Measurements from ENCODE around the gene APC2.

APC2 gene

DNA sequence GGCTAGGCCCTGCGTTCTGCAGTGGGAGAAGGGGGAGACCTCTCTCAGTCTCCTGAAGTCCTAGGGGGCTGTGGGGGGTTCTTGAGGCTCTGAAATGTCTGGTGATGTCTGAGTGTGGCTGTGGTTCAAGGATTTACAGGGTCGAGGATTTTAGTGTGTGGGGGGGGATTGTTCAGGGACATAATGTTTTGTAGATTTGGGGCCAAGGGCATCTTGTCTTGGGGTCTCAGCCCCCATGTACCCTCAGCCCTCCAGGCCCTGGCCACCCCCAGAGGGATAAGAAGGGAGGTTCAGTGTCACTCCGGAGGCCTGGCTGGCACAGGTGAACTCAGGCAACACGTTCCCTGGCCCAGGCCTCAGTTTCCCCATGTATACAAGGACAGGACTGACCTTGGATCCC, 2.4 kb upstream of the APC2 start:
- no peak for DNase-seq

DNA sequence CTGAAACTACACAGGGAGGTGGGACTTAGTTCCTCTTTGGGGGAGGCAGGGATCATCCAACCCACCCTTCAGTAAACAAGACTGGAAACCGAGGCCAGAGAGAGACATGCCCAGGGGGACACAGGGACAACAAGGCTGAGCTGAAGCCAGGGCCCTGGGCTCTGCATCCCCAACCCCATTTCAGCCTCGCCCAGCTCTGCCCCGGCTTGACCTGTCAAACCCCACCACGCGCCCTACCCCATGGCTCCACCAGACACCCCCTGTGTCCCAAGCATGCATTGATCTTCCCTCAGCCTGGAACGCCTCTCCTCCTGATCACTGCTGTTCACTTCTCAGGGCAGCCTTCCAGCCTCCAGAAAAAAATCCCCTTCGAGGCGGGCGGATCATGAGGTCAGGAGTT, 2.0 kb upstream of the APC2 start:
- no peak for DNase-seq

DNA sequence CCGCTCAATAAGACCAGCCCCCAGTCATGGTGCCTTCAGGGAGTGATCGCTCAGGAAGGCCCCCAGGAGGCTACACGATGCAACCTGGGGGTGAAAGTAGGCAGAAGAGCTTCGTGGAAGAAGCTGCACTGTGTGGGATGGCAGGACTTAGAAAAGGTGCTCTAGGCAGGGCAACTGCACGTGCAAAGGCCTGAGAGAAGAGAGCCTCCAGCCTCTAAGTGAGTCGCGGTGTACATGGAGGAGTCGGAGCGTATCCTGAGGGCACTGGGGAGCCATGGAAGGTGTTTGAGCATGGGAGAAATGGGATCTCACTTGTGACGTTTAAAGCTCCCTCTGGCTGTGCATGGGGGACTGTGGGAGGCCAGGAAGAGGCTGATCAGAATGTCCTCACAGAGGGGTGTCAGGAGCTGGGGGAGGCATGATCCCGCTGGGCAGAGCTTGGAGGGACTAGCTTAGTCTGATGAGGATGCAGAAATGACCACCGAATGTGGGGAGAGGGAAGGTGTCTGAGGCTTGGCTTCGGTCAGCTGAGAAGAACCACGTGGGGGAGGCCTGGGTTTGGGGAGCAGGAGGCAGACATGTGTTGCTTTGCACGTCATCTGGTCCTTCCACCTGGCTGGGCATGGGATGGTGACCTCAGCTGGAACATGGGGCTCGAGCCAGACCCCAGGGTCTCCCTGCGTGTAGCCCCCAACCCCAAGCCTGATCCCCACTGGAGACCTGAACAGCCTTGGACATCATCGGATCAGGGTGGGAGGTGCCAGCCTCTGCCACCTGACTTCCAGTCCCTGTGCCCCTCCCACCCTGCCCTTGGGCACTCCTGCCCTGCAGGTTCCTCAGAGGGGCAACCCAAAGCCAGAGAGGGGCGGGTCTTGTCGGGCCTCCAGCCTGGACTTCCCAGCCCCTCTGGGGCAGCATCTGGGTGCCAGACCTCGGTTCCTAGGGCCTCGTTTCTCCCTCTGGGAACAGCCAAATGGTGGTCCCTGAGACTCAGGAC, 1.1 kb downstream of the APC2 start:
- DNase-seq: no peak

DNA sequence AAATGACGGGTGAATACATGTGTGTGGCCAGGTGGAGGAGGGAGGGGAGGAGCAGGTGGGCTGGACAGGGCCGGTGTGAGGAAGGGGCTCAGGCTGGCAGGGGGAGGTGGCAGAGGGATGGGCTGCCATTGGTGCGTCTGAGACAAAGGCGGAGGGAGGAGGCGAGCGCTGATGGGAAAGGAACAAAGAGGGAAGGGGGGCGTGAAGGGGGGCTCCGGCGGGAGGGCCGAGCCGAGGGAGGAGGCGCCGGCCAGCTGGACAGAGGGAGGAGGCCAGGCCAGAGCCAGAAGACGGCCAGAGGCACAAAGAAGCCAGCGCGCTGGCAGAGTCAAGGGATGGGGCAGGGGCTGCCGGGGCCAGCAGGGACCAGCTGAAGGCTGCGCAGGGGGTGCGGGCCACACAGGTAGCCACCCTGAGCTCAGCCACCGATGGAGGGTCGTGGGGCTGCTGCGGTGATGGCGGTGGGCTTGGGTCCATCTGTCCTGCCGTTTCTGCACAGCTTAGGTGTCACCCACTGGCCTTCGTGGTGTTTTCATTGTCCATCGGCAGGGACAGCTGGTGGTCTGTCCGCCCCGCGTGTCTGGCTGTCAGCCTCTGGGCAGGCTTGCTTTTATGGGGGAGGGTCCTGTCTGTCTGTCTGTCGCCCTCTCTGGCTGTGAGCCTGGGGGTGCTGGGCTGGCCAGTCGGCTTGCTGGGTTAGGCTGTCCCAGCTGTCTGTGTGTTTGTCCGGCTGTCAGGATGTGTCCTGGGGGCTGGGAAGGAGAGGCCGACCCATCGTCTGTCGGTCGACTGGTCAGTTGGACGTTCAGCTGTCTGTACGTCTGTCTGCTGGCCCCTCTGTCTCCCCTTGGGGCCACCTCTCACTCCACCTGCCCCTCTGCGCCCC, 2.2 kb downstream of the APC2 start:
- no peak for DNase-seq

DNA sequence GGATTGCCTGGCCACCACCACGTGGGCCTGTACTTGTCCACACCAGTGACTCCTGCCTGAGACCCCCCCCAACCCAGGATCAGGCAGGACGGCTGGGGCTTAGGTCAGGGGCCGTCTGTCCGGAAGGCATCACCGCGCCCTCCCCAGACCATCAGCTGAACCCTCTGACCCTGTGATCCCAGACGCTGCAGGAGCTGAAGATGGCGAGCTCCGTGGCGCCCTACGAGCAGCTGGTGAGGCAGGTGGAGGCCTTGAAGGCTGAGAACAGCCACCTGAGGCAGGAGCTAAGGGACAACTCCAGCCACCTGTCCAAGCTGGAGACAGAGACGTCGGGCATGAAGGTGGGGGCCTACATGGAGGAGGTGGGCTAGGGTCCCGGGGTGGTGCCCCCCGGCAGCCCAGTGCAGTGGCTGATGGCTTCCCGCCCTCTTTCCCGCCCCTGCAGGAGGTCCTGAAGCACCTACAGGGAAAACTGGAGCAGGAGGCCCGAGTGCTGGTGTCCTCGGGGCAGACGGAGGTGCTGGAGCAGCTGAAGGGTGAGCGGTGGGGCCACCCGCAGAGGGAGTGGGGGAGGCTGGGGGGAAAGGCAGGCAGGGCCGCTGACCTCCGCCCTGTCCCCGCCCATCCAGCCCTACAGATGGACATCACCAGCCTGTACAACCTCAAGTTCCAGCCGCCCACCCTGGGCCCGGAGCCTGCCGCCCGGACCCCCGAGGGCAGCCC, 3.0 kb downstream of the APC2 start:
- DNase-seq: no peak

DNA sequence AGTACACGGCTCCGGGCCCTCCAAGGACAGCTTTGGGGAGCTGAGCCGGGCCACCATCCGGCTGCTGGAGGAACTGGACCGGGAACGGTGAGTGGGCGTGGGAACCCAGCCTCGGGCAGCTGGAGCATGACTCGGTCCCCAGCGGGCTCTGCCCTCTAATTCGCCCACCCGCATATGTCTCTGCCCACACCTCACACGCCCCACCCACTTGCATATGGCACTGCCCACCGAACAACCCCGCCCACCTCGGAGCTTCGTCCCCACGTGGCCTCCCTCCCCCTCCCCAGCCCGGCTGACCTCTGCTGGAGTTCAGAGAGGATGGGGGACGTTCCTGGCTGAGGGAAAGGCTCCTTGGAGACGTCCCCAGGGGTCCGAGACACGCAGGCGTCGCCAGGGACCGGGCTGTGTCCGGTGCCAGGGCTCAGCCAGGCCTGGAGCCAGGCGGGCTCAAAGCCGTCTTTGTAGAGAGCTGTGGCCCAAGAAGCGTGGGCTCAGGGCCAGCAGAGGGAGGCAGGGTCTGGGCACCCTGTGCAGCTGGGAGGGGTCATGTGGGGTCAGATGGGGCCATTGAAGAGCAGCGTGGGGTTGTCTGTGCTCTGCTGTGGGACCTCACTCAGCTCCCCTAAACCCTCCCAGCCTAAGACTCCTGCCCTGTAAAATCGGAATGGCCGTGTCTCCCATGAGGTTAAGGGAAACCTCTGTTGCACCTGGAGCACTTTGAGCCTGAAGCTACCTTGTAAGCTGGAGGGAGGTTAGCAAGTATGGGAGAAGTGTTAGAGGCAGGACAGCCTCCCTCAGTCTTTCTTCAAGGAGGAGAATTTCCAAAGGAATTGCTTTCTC, 3.8 kb downstream of the APC2 start:
- DNase-seq: peak; percentile 66 to 74 (median 73)

DNA sequence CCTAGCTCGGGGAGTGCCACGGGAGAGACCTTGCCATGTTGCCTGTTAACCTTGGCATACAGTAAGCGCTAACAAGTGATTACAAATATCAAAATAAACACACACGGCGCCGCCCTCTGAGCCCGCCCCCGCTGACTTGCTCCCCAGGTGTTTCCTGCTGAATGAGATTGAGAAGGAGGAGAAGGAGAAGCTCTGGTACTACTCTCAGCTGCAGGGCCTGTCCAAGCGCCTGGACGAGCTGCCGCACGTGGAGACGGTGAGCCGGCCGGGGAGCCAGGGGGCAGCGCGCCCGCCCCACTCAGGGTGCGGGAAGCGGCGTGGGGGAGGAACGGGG, 5.0 kb downstream of the APC2 start:
- DNase-seq: no peak

DNA sequence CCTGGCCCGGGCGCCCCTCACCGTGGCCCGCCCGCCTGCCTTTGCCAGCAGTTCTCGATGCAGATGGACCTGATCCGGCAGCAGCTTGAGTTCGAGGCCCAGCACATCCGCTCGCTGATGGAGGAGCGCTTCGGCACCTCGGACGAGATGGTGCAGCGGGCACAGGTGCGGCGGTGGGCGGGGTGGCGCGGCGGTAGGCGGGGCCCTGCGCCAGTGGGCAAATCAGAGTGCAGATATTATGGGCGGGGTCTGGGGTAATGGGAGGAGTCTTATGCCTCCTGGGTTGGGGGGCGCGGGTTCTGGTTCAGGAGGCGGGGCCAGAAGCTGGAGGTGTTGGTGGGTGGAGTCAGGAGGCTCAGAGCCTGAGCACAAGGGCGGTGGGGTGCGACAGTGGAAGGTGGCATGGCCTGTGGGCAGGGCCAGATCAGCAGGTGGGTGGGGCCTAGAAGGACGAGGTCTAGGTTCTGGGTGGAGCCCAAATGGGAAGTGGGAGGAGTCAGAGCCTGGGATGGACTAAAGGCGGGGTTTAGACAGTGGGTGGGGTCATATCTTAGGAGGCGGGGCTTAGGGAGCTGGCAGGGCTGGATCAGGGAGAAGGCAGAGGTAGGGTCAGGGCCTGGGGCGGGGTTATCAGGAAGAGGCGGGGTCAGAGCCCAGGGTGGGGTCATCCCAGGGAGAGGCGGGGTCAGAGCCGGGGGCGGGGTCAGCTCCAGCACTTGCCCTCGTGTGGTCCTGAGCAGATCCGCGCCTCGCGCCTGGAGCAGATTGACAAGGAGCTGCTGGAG, 5.6 kb downstream of the APC2 start:
- peak; percentile 74 to 83 (median 77) for DNase-seq

DNA sequence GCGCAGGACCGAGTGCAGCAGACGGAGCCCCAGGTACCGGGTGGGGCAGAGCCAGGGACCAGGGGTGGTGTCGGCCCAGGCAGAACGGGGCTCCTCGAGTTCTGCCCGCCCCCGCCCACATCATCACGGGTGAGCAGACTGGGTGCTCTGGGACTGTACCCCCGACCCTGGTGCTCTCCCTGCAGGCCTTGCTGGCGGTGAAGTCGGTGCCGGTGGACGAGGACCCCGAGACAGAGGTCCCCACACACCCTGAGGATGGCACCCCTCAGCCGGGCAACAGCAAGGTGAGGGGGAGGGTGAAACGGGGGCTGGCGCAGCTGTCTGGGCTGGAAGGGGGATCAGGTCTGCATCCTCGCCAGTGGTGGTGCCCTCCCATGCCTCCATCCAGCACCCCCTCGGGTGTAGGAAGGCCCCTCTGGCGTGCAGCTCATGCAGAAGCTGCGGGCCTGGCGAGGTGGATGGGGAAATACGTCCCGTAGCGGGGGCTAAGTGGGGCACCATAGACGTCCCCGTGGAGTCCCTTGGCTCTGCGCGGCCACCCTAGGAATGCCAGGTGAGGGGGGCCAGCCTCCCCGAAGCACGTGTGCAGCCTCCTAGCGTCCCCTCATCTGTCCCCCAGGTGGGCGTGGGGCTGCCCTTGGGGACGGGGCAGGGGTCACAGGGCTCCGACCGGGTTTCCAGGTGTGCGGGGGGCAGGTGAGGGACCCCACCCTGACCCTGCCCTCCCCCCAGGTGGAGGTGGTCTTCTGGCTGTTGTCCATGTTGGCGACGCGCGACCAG, 6.4 kb downstream of the APC2 start:
- DNase-seq: no peak

DNA sequence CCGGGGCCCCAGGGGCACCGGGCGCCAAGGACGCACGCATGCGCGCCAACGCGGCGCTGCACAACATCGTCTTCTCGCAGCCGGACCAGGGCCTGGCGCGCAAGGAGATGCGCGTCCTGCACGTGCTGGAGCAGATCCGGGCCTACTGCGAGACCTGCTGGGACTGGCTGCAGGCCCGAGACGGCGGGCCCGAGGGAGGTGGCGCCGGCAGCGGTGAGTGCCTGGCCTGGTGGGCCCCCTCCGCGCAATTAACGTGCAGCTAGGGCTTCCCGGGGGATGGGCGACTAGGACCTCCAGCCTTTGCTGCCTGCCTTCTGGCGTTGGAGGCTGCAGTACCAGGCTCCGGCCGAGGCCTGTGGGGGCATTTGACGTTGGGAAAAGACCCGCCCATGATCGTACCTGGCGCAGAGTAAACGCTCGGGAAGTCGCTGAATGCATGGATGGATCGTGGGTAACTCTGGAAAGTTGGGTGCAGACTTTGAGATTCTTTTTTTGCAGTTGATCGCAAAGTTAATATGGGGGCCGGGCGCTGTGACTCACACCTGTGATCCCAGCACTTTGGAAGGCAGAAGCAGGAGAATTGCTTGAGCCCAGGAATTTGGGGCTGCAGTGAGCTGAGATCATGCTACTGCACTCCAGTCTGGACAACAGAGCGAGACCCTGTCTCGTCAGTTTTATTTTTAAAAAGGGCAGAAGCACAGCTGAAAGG, 7.3 kb downstream of the APC2 start:
- DNase-seq: no peak

DNA sequence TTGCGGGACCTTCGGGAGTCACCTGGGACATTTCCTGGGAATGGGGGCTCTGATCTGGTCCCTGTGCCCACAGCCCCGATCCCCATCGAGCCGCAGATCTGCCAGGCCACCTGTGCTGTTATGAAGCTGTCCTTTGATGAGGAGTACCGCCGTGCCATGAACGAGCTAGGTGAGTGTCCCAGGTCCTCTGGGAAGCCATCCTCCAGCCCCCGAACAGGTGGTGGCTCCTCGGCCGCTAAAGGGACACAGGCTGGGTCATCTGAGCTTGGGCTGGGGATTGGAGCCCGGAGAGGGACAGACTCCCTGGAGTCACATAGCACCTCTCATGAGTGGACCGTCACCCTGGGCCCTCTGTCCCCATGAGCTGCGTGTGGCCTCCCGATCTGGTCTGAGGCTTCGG, 8.0 kb downstream of the APC2 start:
- DNase-seq: no peak

DNA sequence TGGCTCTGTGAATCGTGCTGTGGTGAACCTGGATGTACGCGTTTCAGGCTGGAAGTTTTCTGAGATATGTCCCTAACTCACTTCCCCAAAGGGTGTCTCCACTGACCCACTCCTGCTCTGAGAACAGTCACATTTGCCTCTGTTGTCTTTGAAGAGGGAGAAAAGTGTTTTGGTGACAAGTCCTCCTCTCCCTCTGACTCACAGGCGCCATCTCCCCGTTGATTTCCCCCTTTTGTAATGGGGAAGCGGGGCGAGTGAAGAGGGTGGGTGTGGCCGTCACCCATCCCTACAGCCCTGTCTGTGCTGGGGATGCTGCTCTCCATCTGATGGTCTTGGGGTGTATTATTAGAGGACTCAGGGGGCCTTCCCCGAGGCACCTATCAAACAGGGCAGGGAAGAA, 9.6 kb downstream of the APC2 start:
- DNase-seq: peak; percentile 86 to 89 (median 89)

DNA sequence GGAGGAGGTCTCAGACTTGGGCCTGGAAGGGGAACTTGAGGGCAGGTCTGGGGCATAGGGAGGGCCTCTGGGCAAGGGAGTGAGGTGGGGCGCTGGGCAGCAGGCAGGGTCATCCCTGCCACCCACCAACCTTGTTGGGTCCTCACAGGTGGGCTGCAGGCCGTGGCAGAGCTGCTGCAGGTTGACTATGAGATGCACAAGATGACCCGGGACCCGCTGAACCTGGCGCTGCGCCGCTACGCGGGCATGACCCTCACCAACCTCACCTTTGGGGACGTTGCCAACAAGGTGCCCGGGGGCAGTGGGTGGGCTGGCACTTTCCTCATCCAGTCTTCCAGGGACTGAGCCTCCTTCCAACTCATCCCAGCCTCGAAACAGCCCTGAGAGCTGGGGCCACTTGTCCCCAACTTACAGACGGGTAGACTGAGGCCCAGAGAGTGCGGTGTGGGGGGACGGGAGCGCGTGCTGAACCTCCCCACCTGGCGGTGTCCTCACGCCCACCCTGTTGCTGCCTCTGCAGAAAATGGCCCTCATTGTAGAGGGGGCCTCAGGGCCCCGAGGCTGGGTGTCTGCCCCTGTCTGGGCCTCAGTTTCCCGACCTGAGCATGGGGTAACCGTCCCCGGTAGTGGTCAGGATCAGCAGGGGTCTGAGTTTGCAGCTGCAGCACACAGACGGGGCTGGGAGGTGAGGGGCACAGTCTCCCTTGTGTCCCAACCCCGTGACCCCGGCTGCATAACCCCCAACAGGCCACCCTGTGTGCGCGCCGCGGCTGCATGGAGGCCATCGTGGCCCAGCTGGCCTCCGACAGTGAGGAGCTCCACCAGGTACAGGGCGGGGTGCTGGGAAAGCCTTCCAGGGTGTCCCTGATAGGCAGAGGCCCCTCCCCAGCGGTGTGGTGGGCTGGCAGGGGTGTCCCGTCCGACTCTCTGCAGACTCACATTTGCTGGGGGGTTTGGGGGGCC, 10.4 kb downstream of the APC2 start:
- no peak for DNase-seq

DNA sequence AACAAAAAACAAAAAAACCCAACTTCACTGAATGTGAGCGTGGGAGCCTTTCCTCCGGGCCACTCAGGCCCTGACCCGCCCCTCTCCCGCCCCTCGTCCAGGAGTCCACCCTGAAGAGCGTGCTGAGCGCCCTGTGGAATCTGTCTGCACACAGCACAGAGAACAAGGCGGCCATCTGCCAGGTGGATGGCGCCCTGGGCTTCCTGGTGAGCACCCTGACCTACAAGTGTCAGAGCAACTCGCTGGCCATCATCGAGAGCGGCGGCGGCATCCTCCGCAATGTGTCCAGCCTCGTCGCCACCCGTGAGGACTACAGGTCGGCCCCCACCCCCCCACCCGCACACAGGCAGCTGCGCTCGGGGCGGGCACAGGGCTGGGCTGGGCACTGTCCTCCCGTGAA, 11.9 kb downstream of the APC2 start:
- no peak for DNase-seq

DNA sequence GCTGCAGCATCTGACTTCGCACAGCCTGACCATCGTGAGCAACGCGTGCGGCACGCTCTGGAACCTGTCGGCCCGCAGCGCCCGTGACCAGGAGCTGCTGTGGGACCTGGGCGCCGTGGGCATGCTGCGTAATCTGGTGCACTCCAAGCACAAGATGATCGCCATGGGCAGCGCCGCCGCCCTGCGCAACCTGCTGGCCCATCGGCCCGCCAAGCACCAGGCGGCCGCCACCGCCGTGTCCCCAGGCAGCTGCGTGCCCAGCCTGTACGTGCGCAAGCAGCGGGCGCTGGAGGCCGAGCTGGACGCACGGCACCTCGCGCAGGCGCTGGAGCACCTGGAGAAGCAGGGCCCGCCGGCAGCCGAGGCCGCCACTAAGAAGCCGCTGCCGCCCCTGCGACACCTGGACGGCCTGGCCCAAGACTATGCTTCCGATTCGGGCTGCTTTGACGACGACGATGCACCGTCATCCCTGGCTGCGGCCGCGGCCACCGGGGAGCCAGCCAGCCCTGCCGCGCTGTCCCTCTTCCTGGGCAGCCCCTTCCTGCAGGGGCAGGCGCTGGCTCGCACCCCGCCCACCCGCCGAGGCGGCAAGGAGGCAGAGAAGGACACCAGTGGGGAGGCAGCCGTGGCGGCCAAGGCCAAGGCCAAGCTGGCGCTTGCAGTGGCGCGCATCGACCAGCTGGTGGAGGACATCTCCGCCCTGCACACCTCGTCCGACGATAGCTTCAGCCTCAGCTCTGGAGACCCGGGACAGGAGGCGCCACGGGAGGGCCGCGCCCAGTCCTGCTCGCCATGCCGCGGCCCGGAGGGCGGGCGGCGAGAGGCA, 15.5 kb downstream of the APC2 start:
- DNase-seq: peak; percentile 54 to 75 (median 61)

DNA sequence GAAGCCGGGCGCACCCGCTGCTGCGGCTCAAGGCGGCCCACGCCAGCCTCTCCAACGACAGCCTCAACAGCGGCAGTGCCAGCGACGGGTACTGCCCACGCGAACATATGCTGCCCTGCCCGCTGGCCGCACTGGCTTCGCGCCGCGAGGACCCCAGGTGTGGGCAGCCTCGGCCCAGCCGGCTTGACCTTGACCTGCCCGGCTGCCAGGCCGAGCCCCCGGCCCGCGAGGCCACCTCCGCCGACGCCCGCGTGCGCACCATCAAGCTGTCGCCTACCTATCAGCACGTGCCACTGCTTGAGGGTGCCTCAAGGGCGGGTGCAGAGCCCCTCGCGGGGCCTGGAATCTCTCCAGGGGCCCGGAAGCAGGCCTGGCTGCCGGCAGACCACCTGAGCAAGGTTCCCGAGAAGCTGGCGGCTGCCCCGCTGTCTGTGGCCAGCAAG, 16.1 kb downstream of the APC2 start:
- no peak for DNase-seq

DNA sequence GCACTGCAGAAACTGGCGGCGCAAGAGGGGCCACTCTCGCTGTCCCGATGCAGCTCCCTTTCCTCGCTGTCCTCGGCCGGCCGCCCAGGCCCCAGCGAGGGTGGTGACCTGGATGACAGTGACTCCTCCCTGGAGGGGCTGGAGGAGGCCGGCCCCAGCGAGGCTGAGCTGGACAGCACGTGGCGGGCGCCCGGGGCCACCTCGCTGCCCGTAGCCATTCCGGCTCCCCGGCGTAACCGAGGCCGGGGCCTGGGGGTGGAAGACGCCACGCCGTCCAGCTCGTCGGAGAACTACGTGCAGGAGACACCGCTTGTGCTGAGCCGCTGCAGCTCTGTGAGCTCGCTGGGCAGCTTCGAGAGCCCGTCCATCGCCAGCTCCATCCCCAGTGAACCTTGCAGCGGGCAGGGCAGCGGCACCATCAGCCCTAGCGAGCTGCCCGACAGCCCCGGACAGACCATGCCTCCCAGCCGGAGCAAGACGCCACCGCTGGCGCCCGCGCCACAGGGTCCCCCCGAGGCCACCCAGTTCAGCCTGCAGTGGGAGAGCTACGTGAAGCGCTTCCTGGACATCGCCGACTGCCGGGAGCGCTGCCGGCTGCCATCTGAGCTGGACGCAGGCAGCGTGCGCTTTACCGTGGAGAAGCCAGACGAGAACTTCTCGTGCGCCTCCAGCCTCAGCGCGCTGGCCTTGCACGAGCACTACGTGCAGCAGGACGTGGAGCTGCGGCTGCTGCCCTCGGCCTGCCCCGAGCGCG, 16.7 kb downstream of the APC2 start:
- no peak for DNase-seq

Measured in suppressor macrophage treated with lipopolysaccharide for 1 hour (primary cell).